NCI-H187 treated with DMSO at 0.1 percent for 48 hours (cell line): ENCODE data around the gene TFF2.

Experiments used
- DNase-seq: peaks from one replicate; lab custom pipeline; 2025; lab: John Stamatoyannopoulos, UW

Gene TFF2

GRCh38 chr21:42305707-42306147 is 45.1 kb downstream of the TFF2 start:
- no peak for DNase-seq

- no peak for DNase-seq
Observed at GRCh38 chr21:42304556-42305454, 46.0 kb downstream of the TFF2 start.

DNA sequence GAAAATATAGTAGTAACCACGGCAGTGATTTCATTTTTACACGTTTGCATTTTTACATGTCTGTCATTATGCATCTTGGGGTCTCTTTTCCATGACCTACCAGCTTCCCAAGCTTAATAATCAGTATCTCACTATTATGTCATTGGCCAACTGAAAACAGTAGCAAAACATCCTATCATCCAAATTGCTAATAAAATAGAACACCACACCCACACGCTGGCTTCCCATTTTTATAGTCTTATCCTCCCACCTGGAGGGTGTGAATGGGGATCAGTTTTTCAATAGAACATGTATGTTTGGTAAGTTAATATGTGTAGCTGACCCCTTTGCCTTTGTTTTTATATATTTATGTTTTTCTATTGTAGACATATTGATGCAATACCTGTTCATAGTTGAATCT is 47.4 kb downstream of the TFF2 start:
- no peak for DNase-seq

- DNase-seq: peak; percentile 29
Observed at GRCh38 chr21:42302794-42303193, 48.0 kb downstream of the TFF2 start.

GRCh38 chr21:42302076-42302650 is 48.6 kb downstream of the TFF2 start:
- DNase-seq: no peak

- no peak for DNase-seq
Observed at GRCh38 chr21:42301371-42302075, 49.3 kb downstream of the TFF2 start.

GRCh38 chr21:42300956-42301355 is 49.8 kb downstream of the TFF2 start:
- no peak for DNase-seq

DNA sequence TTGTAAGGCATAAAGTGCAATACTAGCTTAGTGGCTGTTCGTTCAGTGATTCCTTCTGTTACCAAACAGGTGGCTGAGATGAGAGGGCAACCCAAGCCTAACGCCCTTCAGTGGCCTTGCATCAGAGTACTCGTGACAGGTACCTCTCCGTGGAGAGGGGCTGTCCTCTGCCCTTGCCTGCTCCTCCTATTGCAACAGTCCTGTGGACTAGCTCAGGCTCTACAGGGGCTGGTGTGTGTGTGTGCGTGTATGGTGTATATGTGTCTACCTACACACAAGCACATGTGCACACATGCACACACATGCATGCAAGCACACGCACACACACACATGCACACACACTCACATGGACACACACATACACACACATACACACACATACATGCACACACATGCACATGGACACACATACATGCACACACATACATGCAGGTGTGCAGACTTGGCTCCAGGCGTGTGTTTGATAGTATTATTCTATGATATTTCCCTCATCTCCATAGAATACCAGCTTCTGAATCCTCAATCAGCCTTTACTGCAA is 50.7 kb downstream of the TFF2 start:
- no peak for DNase-seq

DNA sequence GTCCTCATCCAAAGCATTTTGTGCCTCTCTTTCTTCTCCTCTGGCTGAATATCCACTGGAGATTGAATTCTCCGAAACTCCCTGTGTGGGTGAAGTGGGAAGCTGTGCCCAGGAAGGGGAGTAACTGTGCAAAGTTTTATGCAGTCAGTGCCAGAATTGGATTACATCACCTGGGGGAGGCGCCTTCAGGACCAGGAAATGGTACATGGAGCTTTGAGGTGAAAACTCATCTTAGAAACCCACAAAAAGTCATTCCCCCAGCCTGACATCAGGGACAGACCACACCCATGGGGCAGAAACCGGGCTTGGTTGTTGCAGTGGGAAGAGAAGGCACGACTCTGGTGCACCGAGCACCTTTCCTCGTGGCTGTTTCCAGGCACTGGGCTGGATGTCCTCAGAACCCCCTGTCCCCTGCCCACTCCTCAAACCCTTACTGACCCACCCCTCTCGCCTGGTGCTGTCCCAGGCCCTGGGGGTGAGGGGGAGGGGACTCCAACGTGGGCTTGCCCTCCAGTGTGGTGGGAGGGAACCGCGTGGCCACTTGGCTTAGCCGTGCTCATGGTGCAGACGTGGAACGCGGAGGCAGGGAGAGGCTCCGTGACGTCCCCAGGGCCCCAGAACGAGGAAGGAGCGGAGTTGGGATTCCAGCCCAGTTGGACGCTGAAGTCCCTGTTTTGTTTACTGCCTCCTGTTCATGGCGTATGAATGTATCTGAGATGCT is 51.3 kb downstream of the TFF2 start:
- DNase-seq: no peak

GRCh38 chr21:42298657-42299056 is 52.1 kb downstream of the TFF2 start:
- DNase-seq: no peak

- no peak for DNase-seq
Observed at GRCh38 chr21:42298237-42298636, 52.6 kb downstream of the TFF2 start.

- DNase-seq: no peak
Observed at GRCh38 chr21:42297377-42297776, 53.4 kb downstream of the TFF2 start.

GRCh38 chr21:42296501-42296900 is 54.3 kb downstream of the TFF2 start:
- DNase-seq: no peak
